GM23338 (cell line): ENCODE results near the gene FBLN1. TPM values are rescaled to one million over a fixed set of nuclear protein-coding genes. Genes with fewer than 3 reads are reported as not detected.

Experiments used
- ATAC-seq: fragments of 200-7000 bp; cut with Tn5 transposase; 3 replicates; pipeline ENCODE4 v1.9.1; 2020
- DNase-seq: peaks from one replicate; pipeline ENCODE4 v3.0.0-alpha.2; 2015; ENCODE audit warnings: low spot score
- H2AFZ ChIP-seq: fragments of 200-600 bp; sonication (generic); 2 replicates; pipeline ENCODE4 v1.8.0; 2016; ENCODE audit warnings: antibody characterized with exemption, mild to moderate bottlenecking, moderate library complexity
- H3F3A ChIP-seq: fragments of 200-600 bp; sonication (generic); replicated peaks from 2 replicates; pipeline ENCODE4 v1.8.0; 2017; ENCODE audit warnings: antibody characterized with exemption, mixed run types, low read depth
- H3K27ac ChIP-seq: fragments of 200-600 bp; sonication (generic); 2 replicates; pipeline ENCODE4 v1.6.1; 2016; ENCODE audit warnings: low read depth
- H3K27me3 ChIP-seq: fragments of 200-600 bp; sonication (generic); 2 replicates; pipeline ENCODE4 v1.8.0; 2016; ENCODE audit warnings: mild to moderate bottlenecking, mixed run types, moderate library complexity; ENCODE audit not compliant: insufficient read depth
- H3K36me3 ChIP-seq: fragments of 200-600 bp; sonication (generic); 2 replicates; pipeline ENCODE4 v1.8.0; 2016; ENCODE audit warnings: mild to moderate bottlenecking; ENCODE audit not compliant: insufficient read depth
- H3K4me1 ChIP-seq: fragments of 200-600 bp; sonication (generic); 2 replicates; pipeline ENCODE4 v1.8.0; 2016; ENCODE audit warnings: mild to moderate bottlenecking, moderate library complexity; ENCODE audit not compliant: insufficient read depth
- H3K4me2 ChIP-seq: fragments of 200-600 bp; sonication (generic); 2 replicates; pipeline ENCODE4 v1.7.1; 2017; ENCODE audit warnings: mixed run types
- H3K4me3 ChIP-seq: fragments of 200-600 bp; sonication (generic); 2 replicates; pipeline ENCODE4 v1.6.1; 2016; ENCODE audit warnings: mixed run types
- H3K79me2 ChIP-seq: fragments of 200-600 bp; sonication (generic); replicated peaks from 2 replicates; pipeline ENCODE4 v1.8.0; 2017; ENCODE audit warnings: mild to moderate bottlenecking; ENCODE audit not compliant: insufficient read depth
- H3K9me2 ChIP-seq: fragments of 200-600 bp; sonication (generic); 2 replicates; pipeline ENCODE4 v1.8.0; 2017; ENCODE audit not compliant: insufficient read depth
- H4K20me1 ChIP-seq: fragments of 200-600 bp; sonication (generic); replicated peaks from 2 replicates; pipeline ENCODE4 v1.8.0; 2017; ENCODE audit warnings: mild to moderate bottlenecking; ENCODE audit not compliant: insufficient read depth
- H3K27ac Mint-ChIP-seq: 2 replicates; pipeline ENCODE4 v1.8.0; 2020; ENCODE audit warnings: inconsistent platforms, mild to moderate bottlenecking, moderate library complexity, mixed read lengths
- H3K27me3 Mint-ChIP-seq: 3 replicates; pipeline ENCODE4 v1.8.0; 2022; ENCODE audit warnings: low read depth, mild to moderate bottlenecking, moderate library complexity, mixed read lengths, inconsistent platforms; ENCODE audit not compliant: insufficient read depth, poor library complexity
- H3K36me3 Mint-ChIP-seq: 3 replicates; pipeline ENCODE4 v1.8.0; 2021; ENCODE audit warnings: low read depth, mild to moderate bottlenecking, inconsistent platforms, moderate library complexity, mixed read lengths
- H3K4me1 Mint-ChIP-seq: 3 replicates; pipeline ENCODE4 v1.8.0; 2020; ENCODE audit warnings: mild to moderate bottlenecking, inconsistent platforms, mixed read lengths
- H3K4me3 Mint-ChIP-seq: 3 replicates; pipeline ENCODE4 v1.8.0; 2021; ENCODE audit warnings: moderate library complexity, mild to moderate bottlenecking, inconsistent platforms, mixed read lengths
- H3K9me3 Mint-ChIP-seq: 3 replicates; pipeline ENCODE4 v1.8.0; 2020; ENCODE audit warnings: moderate library complexity, mild to moderate bottlenecking, inconsistent platforms, mixed read lengths
- ETS1 ChIP-seq: IDR thresholded peaks from 2 replicates; pipeline ENCODE4 v1.6.1; 2016; ENCODE audit warnings: antibody characterized with exemption
- EZH2 ChIP-seq: fragments of 200-600 bp; sonication (generic); IDR thresholded peaks from one replicate; pipeline ENCODE4 v1.8.0; 2017; ENCODE audit warnings: antibody characterized with exemption, mild to moderate bottlenecking, low read depth; ENCODE audit not compliant: unreplicated experiment
- EZH2phosphoT487 ChIP-seq: fragments of 200-600 bp; sonication (generic); IDR thresholded peaks from one replicate; pipeline ENCODE4 v1.8.1; 2018; ENCODE audit warnings: antibody characterized with exemption; ENCODE audit not compliant: unreplicated experiment
- JUNB ChIP-seq: IDR thresholded peaks from one replicate; pipeline ENCODE4 v1.6.1; 2016; ENCODE audit warnings: antibody characterized with exemption; ENCODE audit not compliant: unreplicated experiment
- NANOG ChIP-seq: IDR thresholded peaks from 2 replicates; pipeline ENCODE4 v1.6.1; 2016; ENCODE audit warnings: antibody characterized with exemption, borderline replicate concordance
- POLR2AphosphoS5 ChIP-seq: IDR thresholded peaks from 2 replicates; pipeline ENCODE4 v1.6.1; 2016; ENCODE audit warnings: antibody characterized with exemption, low read depth
- STAT1 ChIP-seq: IDR thresholded peaks from one replicate; pipeline ENCODE4 v1.6.1; 2016; ENCODE audit warnings: antibody characterized with exemption; ENCODE audit not compliant: unreplicated experiment
- ZNF114 ChIP-seq: fragments of 250-450 bp; sonication (Bioruptor Pico); IDR thresholded peaks from 2 replicates; pipeline ENCODE4 v1.5.0; 2020; ENCODE audit warnings: mild to moderate bottlenecking, moderate library complexity
- ZNF331 ChIP-seq: fragments of 250-450 bp; sonication (Bioruptor Pico); IDR thresholded peaks from 2 replicates; pipeline ENCODE4 v1.5.0; 2020; ENCODE audit warnings: low read depth, mild to moderate bottlenecking, moderate library complexity
- polyA plus RNA-seq: library from polyadenylated mRNA; unstranded; fragments of >200 nt; fragmentation: Nextera tagmentation; extraction: Ambion mirVana; gene quantifications from 2 replicates; pipeline ENCODE4 v1.2.1, GENCODE V29; 2016
- total RNA-seq: library from RNA; depleted of rRNA; stranded (reverse); fragments of >200 nt; shearing (Covaris generic); gene quantifications from 2 replicates; pipeline ENCODE4 v1.2.3, GENCODE V29; 2014
- TF ChIP-seq, protein P1 (sequence below): fragments of 250-450 bp; sonication (Bioruptor Pico); IDR thresholded peaks from 2 replicates; pipeline ENCODE4 v1.5.0; 2020; ENCODE audit warnings: mild to moderate bottlenecking, moderate library complexity

Gene FBLN1
- total and polyA plus RNA-seq, 2 experiments from 2014 or later: 90.1 to 137 TPM

GRCh38 chr22:45541382-45541979 lies 38.8 kb downstream of the FBLN1 start:
- Mint-ChIP-seq H3K4me1 (peaks cover 5% of the 10 kb centered on the region; the same call in 2 of the 3 replicates), H3K36me3 (peaks cover 53% of the 10 kb centered on the region), H3K27me3 (peaks cover 3% of the 10 kb centered on the region), H3K9me3 (no peaks in the 10 kb centered on the region), H3K27ac (no peak overlapping the region), H3K4me3 (no peak overlapping the region)
- Histone ChIP-seq H2AFZ (no peak overlapping the region), H3K79me2 (no peaks in the 10 kb centered on the region), H4K20me1 (no peaks in the 10 kb centered on the region), H3K27me3 (no peaks in the 10 kb centered on the region), H3K4me3 (no peak overlapping the region), H3K36me3 (peaks cover 10% of the 10 kb centered on the region; the same call in 1 of the 2 replicates), H3K9me2 (no peaks in the 10 kb centered on the region), H3K4me2 (no peak overlapping the region), H3K4me1 (no peaks in the 10 kb centered on the region), H3K27ac (no peak overlapping the region), H3F3A (no peaks in the 10 kb centered on the region)
- no peak for ATAC-seq
- no peak for DNase-seq
- TF ChIP-seq POLR2AphosphoS5: no peak
- no peak for TF ChIP-seq EZH2phosphoT487
- no peak for TF ChIP-seq ZNF331 (CRISPR knock-in tag)
- TF ChIP-seq EZH2: no peak
- TF ChIP-seq NANOG: no peak
- no peak for TF ChIP-seq ETS1
- TF ChIP-seq, protein P1, sequence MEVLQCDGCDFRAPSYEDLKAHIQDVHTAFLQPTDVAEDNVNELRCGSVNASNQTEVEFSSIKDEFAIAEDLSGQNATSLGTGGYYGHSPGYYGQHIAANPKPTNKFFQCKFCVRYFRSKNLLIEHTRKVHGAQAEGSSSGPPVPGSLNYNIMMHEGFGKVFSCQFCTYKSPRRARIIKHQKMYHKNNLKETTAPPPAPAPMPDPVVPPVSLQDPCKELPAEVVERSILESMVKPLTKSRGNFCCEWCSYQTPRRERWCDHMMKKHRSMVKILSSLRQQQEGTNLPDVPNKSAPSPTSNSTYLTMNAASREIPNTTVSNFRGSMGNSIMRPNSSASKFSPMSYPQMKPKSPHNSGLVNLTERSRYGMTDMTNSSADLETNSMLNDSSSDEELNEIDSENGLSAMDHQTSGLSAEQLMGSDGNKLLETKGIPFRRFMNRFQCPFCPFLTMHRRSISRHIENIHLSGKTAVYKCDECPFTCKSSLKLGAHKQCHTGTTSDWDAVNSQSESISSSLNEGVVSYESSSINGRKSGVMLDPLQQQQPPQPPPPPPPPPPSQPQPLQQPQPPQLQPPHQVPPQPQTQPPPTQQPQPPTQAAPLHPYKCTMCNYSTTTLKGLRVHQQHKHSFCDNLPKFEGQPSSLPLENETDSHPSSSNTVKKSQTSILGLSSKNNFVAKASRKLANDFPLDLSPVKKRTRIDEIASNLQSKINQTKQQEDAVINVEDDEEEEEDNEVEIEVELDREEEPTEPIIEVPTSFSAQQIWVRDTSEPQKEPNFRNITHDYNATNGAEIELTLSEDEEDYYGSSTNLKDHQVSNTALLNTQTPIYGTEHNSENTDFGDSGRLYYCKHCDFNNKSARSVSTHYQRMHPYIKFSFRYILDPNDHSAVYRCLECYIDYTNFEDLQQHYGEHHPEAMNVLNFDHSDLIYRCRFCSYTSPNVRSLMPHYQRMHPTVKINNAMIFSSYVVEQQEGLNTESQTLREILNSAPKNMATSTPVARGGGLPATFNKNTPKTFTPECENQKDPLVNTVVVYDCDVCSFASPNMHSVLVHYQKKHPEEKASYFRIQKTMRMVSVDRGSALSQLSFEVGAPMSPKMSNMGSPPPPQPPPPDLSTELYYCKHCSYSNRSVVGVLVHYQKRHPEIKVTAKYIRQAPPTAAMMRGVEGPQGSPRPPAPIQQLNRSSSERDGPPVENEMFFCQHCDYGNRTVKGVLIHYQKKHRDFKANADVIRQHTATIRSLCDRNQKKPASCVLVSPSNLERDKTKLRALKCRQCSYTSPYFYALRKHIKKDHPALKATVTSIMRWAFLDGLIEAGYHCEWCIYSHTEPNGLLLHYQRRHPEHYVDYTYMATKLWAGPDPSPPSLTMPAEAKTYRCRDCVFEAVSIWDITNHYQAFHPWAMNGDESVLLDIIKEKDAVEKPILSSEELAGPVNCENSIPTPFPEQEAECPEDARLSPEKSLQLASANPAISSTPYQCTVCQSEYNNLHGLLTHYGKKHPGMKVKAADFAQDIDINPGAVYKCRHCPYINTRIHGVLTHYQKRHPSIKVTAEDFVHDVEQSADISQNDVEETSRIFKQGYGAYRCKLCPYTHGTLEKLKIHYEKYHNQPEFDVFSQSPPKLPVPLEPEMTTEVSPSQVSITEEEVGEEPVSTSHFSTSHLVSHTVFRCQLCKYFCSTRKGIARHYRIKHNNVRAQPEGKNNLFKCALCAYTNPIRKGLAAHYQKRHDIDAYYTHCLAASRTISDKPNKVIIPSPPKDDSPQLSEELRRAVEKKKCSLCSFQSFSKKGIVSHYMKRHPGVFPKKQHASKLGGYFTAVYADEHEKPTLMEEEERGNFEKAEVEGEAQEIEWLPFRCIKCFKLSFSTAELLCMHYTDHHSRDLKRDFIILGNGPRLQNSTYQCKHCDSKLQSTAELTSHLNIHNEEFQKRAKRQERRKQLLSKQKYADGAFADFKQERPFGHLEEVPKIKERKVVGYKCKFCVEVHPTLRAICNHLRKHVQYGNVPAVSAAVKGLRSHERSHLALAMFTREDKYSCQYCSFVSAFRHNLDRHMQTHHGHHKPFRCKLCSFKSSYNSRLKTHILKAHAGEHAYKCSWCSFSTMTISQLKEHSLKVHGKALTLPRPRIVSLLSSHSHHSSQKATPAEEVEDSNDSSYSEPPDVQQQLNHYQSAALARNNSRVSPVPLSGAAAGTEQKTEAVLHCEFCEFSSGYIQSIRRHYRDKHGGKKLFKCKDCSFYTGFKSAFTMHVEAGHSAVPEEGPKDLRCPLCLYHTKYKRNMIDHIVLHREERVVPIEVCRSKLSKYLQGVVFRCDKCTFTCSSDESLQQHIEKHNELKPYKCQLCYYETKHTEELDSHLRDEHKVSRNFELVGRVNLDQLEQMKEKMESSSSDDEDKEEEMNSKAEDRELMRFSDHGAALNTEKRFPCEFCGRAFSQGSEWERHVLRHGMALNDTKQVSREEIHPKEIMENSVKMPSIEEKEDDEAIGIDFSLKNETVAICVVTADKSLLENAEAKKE (CRISPR knock-in tag): no peak
- no peak for TF ChIP-seq ZNF114 (CRISPR knock-in tag)
- no peak for TF ChIP-seq JUNB
- no peak for TF ChIP-seq STAT1
